WI38 (cell line): ENCODE results near the gene HSPB9.
"Not testable (repeated sequence)": the region's sequence is repeated elsewhere in the genome, so short reads cannot be mapped to it uniquely, and the experiment has no call there.

ENCODE experiments used
- H3K4me3 ChIP-seq: 2 replicates; pipeline ENCODE4 v1.5.1; 2011; ENCODE audit warnings: low read depth, mild to moderate bottlenecking, control low read depth, low read length
- TF ChIP-seq, protein P1 (sequence below): IDR thresholded peaks from 2 replicates; pipeline ENCODE4 v1.5.1; 2012; ENCODE audit warnings: low read depth, mild to moderate bottlenecking, control low read depth, low read length

The HSPB9 gene

GRCh38 chr17:42141382-42141781 lies 18.8 kb downstream of the HSPB9 start:
- TF ChIP-seq, protein P1, sequence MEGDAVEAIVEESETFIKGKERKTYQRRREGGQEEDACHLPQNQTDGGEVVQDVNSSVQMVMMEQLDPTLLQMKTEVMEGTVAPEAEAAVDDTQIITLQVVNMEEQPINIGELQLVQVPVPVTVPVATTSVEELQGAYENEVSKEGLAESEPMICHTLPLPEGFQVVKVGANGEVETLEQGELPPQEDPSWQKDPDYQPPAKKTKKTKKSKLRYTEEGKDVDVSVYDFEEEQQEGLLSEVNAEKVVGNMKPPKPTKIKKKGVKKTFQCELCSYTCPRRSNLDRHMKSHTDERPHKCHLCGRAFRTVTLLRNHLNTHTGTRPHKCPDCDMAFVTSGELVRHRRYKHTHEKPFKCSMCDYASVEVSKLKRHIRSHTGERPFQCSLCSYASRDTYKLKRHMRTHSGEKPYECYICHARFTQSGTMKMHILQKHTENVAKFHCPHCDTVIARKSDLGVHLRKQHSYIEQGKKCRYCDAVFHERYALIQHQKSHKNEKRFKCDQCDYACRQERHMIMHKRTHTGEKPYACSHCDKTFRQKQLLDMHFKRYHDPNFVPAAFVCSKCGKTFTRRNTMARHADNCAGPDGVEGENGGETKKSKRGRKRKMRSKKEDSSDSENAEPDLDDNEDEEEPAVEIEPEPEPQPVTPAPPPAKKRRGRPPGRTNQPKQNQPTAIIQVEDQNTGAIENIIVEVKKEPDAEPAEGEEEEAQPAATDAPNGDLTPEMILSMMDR, result no peak
- H3K4me3 ChIP-seq, result no peak overlapping the region

DNA sequence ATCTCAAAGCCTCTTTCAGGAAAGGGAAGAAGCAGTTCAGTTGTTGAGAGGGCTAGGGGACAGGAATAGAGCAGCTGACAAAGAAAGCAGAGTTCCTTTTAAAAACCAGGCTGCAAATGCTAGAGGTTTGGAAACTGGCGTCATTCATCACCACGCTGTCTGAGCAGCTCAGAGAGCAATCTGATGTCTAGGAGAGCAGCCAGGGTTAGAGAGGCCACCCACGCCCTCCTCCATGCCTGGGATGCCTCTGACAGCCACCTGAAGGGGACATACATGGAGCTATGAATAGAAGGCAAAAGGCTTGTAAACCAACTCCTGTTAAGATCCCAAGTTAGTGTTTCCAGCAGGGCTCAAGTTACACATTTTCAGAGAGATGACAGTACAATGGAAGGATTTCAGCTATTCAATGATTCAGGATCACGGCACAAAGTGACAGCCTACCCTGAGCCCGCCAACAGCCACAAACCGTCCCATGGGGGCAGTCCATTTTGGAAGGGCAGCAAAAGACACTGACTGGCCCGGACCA lies 19.8 kb downstream of the HSPB9 start:
- peak overlapping the region; percentile 1; the same call in 1 of the 2 replicates for H3K4me3 ChIP-seq
- TF ChIP-seq, protein P1, result no peak

GRCh38 chr17:42143138-42143537 lies 20.5 kb downstream of the HSPB9 start:
- not testable (repeated sequence) for H3K4me3 ChIP-seq

DNA sequence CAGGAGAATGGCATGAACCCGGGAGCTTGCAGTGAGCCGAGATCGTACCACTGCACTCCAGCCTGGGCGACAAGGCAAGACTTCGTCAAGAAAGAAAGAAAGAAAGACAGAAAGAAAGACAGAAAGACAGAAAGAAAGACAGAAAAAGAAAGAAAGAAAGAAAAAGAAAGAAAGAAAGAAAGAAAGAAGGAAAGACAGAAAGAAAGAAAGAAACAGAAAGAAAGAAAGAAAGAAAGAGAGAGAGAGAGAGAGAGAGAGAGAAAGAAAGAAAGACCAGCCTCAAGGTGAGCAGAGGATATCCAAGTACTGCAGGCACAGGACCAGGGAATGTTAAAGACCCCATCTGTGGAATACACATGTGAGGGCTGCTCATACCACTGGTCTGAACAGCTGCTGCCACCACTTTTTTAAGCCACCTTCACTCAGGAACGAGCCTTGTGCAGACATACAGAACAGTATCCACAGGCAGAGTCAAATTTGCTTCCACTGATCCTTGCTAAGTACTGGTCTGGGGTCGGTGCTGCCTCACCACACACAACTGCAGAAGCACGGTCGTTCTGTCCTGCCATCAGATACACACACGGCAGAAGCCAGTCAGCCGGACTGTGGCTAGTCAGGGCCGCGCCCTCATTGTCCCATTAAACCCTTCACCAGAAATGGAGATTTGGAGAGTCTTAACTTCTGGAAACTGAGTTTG lies 24.5 kb downstream of the HSPB9 start:
- TF ChIP-seq, protein P1, result no peak

GRCh38 chr17:42153919-42154742 lies 31.5 kb downstream of the HSPB9 start:
- H3K4me3 ChIP-seq, result peak overlapping the region; percentile 79
- TF ChIP-seq, protein P1, result no peak

More for the DNA sequence above, 24.5 kb downstream of the HSPB9 start:
- H3K4me3 ChIP-seq, result no peak overlapping the region

DNA sequence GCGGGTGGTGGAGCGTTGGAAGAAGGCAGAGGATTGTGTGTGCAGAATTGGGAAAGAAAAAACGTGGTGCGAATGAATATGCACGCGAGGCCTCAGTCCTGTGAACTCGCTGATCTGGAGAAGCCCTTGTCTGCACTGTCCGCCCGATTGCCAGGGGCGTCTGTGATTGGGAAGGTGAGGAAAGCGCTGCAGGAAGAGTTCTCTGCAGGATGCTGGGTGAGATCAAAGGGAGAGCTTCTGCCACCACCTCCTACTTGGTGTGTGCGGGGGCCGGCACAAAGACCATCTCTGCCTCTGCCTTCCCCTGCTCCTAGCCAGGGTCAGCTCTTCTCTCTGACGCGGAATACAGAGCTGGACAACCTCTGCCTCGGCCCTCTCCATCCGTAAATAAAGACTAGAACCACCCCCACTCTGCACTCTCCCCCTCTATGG lies 33.0 kb downstream of the HSPB9 start:
- peak overlapping the region; percentile 44 for H3K4me3 ChIP-seq
- TF ChIP-seq, protein P1, result no peak

DNA sequence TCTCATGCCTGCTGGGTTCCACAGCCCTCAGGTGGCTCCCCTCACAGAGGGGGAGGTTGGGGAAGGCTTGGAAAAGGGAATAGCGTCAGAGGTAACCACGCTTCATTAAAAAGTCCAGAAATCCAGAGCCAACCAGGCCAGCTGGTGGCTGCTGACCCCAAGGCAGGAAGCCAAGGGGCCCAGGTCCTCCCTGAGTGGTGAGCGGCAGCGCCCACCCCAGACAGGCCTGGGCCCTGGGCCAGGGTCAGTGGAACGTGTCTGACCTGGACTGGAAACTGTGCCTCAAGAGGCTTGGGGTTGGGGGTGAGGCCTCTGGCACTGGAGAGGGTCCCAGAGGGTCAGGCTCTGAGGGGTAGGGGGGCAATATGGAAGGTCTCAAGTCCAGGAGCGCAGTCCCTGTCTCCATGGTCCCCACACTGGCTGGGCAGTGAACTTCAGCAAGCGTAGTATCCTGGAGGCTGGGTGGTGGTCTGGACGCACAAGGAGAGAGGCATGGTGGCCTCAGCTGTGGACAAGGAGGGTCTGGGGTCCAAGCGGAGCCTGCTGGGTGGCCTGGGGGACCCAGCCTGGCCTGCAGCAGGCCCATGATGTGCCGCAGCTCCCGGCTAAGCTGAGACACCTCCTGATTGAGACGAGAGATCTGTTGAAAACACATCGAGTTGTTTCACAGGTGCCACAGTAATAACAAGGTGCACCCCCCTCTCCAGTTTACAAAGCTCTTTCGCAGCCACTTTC lies 37.4 kb downstream of the HSPB9 start:
- TF ChIP-seq, protein P1, result no peak
- H3K4me3 ChIP-seq, result no peak overlapping the region
